HG03060 (cell line): ENCODE measurements around the gene LY6G6C.
"Not testable (repeated sequence)": the region's sequence is repeated elsewhere in the genome, so short reads cannot be mapped to it uniquely, and the experiment has no call there.

Source experiments
- ATAC-seq: cut with Tn5 transposase; IDR thresholded peaks from one replicate; pipeline ENCODE4 v1.9.1; 2021; ENCODE audit warnings: low read depth, moderate number of reproducible peaks; ENCODE audit not compliant: unreplicated experiment

Gene LY6G6C

DNA sequence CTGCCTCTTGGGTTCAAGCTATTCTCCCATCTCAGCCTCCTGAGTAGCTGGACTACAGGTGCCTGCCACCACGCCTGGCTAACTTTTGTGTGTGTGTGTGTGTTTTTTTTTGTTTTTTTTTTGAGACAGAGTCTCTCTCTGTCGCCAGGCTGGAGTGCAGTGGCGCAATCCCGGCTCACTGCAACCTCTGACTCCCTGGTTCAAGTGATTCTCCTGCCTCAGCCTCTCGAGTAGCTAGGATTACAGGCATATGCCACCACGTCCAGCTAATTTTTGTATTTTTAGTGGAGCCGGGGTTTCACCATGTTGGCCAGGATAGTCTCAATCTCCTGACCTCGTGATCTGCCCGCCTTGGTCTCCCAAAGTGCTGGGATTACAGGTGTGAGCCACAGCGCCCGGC lies 12.4 kb downstream of the LY6G6C start:
- not testable (repeated sequence) for ATAC-seq

DNA sequence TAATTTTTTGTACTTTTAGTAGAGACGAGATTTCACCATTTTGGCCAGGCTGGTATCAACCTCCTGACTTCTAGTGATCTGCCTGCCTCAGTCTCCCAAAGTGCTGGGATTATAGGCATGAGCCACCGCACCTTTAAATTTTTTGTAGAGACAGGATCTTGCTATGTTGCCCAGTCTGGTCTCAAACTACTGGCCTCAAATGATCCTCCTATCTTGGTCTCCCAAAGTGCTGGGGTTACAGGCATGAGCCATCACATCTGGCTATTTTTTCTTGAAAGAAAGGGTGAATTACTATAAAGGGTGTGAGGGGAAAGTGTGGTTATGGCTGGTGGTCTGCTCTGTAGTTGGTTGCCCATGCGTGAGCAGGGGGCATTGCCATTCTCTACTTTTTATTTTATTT lies 13.3 kb downstream of the LY6G6C start:
- no peak for ATAC-seq

DNA sequence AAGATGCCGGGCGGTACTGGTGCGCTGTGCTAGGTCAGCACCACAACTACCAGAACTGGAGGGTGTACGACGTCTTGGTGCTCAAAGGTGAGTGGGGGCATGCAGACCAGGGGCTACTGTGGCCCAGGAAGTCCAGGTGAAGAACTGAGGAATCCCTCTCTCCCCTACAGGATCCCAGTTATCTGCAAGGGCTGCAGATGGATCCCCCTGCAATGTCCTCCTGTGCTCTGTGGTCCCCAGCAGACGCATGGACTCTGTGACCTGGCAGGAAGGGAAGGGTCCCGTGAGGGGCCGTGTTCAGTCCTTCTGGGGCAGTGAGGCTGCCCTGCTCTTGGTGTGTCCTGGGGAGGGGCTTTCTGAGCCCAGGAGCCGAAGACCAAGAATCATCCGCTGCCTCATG lies 13.8 kb downstream of the LY6G6C start:
- no peak for ATAC-seq

DNA sequence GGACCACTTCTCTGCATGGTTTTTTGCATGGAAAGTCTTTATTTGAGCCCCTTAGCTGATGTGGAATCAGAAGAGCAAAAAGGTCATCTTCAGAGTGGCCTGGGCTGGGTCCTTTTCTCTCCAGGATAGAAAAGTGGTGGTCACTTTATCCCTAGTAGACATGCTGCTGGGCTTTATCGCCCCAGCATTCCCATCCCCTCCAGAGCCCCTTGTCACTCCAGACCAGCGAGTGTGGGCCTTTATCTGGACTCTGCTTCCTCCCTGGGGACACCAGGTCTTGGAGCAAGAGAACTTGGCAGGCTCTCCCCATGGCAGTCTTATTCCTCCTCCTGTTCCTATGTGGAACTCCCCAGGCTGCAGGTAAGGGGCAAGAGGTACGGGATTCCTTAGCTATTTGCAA lies 14.9 kb downstream of the LY6G6C start, which contains the start of gene LY6G6F:
Gene LY6G6F (plus strand): TSS at position 268 of the 400 bp plus-strand sequence. CDS start 41 bp downstream, at position 309.
- ATAC-seq, result no peak

DNA sequence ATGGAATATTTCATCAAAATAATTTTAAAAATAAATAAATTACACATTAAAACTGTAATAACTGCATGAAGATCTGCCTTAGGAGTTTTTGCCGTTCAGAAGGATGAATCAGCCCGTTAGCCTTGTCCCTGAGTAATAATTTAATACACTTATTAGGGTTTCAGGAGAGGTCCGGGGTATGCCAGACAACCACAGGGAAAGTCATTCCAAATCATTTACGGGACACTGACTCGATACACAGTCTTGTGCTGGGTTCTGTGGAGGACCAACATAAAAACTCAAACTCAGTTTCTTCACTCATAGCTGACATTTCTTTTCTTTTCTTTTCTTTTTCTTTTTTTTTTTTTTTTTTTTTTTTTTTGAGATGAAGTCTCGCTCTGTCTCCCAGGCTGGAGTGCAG lies 15.6 kb downstream of the LY6G6C start:
- ATAC-seq, result no peak

DNA sequence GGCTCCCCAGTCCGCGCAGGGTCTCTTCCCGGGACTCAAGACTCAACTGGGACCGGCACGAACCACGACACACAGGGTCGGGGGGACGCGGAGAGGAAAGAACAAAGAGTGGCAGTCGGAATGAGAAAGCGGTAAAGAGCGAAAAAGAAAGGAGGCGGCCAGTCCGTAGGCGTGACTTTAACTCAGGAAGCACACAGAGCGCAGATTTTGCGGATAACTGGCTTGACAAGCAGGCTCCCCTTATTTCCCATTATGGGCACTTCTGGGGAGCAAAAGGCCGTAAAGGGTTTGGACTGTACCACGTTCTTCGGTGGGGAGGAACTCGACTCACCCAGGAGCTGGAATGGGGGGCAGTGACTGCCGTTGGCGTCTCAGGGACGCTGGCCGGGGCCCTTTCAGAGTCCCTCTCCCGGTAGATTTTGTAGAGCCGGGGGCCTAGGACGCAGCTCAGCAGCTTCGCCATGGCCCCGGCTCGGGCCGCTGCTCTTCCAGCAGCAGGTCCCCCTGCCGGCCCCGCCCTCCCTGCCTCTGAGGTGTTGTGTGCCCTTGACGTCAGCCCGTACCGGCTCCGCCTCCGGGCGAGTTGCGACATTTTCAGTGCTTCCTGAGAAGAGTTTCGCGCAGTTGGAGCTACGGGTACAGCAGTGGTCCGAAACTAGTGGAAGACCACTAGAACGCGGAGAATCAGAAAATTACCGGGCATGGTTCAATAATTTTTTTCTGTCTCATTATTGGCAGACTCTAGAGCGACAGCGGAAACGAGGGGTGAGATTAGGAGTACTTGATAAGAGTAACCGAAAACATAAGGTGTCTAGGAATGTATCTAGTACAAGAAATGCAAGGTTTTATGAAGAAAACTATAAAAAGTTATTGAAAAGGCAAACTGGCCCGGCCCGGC lies 18.5 kb downstream of the LY6G6C start, which contains the start of gene ABHD16A:
Gene ABHD16A (minus strand): TSS at position 506 of the 898 bp plus-strand sequence. CDS start 43 bp downstream, at position 463.
- peak; percentile 93 for ATAC-seq

DNA sequence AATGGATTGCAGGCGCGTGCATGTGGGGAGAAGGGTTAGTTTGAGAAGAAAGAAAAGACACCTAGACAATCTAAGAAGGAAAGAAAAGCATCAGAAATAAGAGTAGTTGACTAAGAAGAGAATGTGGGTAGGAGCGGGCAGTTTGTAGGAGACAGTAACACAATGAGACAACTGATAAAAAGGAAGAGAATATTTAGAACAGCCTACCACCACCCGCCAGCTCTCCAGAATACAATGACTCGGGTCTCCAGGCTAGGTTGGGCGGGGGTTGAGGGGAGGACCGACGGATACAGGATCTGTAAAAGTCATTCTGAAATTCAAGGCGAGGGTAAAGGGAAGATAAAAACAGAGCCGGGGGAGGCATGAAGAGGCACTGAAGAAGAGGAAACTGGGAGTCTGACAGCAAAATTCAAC lies 19.1 kb downstream of the LY6G6C start:
- no peak for ATAC-seq

DNA sequence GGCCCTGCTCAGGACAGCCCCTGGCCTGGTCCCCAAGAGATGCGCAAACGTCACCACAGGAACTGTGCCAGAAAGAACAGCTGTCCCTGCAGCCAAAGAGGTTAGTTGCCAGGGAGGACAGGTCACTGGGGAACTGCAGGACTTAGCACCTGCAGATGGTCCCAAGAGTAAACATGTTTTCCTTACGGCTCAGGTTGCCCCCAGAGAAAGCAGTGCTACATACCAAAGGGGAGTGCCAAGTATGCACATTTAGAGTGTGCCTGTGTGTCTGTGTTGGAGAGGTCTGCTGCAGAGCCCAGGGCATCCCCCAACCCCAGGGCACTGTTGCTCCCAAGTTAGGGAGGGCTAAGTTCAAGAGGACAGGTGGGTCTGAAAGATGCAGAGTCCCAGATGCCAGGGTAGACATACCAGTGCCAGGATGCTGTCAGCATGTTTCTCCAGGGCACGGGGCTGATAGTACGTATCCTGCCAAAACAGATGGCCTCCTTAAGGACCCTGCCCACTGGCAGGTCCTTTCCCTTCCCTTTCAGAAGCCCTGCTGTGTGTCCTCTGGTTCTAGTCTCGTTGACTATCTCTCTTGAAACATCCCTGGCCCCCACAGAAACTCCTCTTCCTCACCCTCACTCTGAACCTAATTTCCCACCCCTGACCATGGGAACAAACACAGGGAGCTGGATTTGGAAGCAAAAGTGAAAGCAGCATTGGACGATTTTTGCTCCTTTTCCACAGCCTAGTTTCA lies 19.7 kb downstream of the LY6G6C start:
- ATAC-seq, result no peak

DNA sequence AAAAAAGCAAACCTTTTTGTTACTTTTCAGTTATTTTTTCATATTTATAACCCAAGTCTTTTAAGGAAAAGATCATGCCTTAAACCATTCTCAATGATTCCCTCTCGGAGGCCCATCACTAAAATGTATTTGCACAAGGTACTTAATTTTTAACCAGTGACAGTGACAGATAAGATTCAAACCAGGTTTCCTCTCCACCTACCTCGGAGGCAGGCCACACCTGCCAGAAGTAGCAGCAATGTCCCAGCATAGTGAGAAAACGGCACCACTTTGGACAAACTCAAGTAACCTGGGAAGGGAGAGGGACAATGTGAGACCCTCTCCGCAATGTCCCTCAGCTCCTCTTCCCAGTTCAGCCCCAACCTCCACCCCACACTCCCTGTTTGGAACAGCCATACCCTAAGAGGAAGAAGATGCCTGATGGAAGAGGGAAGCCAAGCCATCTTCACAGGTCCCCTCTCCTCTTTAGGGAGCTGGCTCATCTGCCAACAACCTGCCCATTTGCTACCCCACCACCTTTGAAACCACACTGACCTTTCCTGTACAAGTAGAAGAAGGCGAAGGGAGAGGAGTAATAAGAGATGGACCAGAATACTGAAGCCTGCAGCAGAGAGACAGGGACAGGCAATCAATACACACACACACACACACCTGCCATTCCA lies 20.7 kb downstream of the LY6G6C start:
- no peak for ATAC-seq

DNA sequence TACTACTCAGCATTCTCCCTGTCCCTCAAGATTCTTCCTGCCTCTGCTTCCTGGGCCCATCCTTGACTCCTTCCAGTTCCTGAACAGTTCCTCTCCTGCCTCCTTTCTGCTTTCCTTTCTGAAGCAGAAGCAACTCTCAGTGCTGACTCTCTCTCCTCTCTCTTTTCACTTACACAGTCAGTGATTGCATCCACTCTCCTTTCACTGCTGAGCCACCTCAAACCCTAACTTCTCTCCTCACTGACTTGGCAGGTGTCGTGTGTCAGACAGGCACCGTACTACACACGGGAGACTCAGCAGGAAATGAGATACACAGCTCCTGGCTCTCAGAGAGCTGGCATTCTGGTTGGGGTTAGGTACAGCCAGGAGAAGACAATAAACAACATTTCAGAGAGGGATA lies 24.0 kb downstream of the LY6G6C start:
- no peak for ATAC-seq

DNA sequence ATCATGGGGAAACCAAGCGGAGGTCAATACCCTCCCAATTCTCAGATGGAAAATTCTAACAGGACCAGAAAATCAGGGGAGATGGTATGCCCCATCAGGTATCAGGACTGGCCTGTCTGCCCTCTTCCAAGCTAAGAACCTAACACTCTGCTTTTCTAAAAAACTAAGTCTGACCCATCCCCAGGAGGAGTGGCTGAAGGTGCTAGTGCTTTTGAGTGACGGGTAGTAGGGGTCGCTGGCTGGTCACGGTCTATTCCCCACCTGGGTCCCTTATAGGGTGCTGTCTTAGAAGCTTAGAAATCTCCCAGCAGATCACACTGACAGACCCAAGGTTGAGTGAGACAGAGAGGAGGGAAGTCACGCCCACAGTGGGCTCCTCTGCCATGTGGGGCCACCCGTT lies 28.0 kb downstream of the LY6G6C start:
- no peak for ATAC-seq

DNA sequence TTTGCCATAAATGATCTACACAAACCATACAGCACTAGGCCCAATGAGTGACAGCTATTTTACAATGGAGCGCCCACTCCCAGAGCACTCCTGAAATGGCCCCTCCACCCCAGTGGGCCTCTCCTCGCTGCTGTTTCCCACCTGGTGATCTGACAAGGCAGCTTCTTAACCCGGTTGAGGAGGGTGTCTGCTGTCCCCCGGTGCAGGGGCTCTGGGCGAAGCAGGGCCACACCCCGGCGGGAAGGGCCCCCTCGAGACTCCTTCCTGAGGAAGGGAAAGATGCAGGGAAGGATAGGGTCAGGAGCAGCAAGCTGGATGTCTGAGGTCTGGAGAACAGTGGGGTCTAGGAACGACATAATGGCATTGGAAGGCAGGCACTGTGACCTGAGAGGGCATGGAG lies 28.7 kb downstream of the LY6G6C start:
- no peak for ATAC-seq

DNA sequence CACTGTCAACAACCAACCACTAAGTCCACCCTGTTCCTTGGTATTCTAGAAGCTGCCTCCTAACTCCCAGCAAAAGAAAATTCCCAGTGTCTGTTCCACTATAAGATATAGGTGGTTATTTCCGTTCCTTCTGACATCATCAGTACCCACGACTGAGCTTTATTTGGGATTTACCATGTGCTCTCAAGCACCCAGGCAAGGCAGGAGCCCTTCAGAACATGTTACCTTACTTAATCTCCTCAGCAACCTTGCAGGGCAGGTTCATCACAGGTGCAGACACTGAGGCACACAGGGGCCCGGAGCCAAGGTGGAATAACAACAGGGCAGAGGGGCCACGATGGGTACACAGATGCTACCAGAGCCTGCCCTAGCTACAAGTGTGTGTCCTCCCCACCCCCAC lies 29.2 kb downstream of the LY6G6C start:
- no peak for ATAC-seq

DNA sequence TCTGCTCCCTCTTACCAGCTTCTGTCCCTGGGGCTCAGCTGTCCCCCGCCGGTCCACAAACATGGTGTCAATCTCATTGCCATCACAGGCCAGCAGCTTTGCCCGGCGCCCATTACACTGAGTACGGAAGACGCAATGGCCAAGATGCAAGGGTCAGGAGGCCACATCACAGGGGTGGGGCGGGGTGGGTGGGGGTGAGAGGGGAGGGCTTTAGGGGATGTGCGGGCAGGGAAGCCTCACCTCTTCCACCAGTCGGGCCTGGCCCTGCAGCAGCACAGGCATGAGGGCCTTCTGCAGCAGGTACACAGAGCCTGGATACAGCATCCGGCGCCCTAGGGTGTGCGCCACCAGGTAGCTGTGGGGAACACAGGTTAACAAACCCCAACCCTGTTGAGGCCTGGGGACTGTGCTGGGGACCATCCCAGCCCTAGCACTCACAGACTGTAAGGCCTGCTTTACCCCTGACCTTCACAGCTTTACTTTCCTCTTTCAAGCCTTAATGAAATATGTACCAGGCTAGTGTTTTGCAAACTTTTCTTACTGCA lies 29.9 kb downstream of the LY6G6C start:
- no peak for ATAC-seq

DNA sequence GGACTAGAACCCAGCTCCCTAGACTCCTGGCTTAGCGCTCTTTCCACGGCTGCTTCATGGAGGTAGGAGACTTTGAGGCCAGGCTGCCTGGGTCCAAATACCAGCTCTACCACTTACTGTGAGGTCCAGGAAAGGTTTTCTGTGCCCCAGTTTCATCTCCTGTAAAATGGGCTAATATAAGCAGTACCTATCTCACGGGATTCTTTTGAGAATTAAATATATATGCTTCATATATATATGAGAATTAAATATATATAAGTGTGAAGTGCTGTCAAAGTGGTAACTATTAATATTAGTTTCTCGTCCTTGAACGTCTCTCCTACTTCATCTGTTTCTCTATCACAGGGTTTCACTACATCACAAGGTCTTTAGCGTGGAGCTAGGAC lies 30.5 kb downstream of the LY6G6C start:
- ATAC-seq, result no peak

DNA sequence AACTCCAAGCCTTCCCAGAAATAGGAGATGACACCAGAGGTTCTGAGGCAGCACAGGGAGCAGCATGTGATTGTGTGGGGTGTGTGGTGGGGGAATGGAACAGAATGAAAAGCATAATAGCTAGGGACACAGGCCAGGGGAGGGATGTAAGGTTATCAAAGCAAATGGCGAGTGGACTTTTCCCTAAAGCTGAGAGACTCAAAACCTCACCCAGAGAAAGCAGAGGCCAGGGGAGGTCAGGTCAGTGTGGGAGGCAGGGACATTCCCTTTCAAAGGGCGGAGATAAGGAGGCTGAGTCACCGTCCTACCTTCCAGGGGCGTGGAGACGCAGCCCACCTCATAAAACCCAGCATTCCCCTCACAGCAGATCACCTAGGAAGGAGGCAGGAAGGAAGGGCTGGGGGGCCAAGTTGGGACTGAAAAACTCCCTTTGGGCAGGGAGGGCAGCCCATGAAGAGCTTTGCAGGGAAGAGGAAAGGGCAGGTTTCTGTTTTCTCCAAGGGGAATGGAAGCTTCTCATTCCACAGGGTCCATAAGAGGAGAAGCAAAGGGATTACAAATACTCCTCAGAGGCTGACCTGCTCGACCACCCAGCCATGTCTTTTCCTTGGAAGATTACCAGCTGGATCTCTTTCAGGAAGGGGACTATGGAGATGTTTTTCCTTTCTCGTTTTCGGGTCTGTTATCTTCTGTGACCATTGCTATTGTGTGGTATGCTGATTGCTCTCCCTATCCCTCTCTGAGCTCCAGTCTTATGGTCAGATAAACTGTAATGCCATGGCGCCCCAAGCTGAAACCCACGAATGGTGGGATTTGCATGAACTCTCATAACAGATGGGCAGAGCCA lies 31.1 kb downstream of the LY6G6C start:
- ATAC-seq, result no peak

DNA sequence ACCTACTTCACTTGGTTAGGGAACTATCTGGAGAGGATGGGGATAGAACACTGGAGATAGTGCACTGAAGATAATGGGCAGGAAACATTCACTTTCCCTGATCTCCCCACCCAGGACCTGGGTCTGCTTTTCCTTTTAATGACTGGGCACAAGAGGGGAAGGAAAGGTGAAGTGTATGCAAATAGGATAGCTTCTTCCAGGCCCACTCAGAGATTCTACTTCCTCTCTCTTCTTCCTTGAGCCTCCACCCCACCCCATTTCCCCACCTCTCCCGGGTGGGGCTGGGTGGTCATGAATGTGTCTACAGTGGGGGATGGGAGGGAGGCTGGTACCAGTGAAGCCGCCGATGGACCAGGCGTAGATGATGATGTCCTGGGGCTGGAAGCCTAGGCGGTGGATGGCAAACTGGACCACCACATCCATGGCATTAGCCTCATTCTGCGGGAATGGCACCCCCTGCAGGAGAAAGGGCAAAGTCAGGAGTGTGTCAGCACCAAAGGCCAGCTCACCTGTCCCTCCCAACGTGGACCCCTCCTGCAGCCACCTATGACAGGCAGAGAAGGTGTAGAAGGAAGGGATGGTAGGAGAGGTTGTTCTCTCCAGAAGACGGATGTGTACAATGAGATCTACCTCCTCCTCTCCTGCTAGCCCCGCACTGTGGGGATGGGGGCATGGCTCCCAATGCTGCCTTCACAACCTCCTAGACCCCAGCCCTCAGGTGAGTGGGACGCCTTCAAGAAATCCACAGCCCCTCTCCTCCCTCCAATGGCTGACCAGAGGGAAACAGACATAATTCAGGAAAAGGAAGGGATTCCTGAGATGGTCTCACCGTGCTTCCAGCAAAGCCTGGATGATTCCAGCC lies 32.1 kb downstream of the LY6G6C start:
- ATAC-seq, result no peak

DNA sequence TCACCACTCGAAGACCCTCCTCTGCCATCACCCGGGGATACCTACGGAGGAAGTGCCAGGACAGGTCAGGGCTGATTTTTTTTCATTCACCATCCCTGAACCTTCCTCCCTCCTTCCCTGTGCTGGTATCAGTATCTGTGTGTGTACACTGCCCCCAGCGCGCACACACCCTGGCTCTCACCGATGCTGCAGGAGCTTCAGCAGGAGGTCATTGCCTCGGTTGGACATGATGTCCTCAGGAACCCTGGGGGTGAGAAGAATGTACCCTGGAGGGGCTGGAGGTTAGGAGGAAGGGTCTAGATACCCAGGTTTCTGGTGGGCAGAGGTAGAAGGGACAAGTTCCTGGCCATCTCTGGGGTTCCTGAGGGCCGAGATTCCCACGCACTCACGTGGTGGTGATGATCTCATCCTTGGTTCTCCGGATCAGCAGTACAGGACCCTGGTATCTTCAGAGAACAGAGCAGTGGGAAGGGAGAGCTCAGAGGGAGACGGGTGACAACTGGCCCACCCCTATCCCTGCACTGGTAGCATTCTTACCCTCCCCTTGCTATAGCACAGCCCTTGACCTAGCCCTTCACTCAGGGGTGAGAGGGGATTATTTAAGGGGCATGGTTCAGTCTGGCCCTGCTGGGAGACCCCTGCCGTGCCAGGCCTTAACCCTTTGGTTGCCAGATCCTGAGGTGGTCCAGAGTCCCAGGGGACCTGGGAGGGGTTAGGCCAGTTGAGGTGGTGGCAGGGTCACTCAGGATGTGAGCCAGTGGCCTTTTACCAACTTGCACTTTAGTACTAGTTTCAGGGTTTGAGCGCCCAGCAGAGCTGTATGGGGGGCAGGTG lies 33.5 kb downstream of the LY6G6C start:
- ATAC-seq, result no peak
